WI38 (cell line): ENCODE measurements around the gene SH3TC1.

ENCODE experiments used
- H3K4me3 ChIP-seq: 2 replicates; pipeline ENCODE4 v1.5.1; 2011; ENCODE audit warnings: low read depth, mild to moderate bottlenecking, control low read depth, low read length
- TF ChIP-seq, protein P1 (sequence below): IDR thresholded peaks from 2 replicates; pipeline ENCODE4 v1.5.1; 2012; ENCODE audit warnings: low read depth, mild to moderate bottlenecking, control low read depth, low read length

The SH3TC1 gene

DNA sequence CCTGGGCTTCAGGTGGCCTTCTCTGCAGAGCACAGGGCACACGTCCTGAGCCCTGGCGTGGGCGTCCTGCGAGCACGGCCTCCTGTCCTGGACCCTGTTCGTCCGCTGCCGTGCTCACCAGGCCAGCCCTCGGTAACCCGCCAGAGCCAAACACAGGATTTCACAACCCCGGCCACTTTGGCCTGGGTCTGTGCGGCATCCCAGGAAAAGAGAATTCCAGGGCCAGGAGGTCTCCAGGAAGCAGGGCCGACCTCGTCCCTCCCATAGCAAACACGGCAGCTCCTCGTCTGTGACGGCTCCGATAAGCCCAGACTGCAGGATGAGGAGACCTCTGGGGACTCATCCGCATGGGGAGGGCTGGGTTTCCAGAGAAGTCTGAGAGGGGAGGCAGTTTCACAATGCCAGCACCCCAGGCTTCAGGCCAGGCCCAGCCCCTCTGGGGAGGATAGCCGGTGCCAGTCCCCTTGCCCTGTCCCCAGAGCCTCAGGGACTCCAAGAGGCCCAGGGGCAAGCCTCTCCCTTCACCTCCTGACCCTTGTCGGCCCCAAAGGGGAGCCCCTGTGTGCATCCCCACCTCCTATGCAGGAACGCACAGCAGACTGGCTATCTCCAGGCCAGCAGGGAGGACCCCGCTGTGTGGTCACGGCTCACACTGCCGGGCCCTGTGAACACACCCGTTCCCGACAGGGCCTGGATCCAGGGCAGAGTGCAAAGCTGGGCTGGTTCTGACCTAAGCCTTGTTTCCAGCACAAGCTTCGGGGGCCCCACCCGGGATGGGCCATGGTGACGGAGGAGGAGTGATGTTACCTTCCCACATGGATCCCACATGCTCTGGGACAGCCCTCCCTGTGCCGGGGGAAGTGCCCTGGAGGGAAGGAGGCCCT, 48.2 kb downstream of the SH3TC1 start:
- TF ChIP-seq, protein P1, sequence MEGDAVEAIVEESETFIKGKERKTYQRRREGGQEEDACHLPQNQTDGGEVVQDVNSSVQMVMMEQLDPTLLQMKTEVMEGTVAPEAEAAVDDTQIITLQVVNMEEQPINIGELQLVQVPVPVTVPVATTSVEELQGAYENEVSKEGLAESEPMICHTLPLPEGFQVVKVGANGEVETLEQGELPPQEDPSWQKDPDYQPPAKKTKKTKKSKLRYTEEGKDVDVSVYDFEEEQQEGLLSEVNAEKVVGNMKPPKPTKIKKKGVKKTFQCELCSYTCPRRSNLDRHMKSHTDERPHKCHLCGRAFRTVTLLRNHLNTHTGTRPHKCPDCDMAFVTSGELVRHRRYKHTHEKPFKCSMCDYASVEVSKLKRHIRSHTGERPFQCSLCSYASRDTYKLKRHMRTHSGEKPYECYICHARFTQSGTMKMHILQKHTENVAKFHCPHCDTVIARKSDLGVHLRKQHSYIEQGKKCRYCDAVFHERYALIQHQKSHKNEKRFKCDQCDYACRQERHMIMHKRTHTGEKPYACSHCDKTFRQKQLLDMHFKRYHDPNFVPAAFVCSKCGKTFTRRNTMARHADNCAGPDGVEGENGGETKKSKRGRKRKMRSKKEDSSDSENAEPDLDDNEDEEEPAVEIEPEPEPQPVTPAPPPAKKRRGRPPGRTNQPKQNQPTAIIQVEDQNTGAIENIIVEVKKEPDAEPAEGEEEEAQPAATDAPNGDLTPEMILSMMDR = no peak
- H3K4me3 ChIP-seq = no peak overlapping the region

DNA sequence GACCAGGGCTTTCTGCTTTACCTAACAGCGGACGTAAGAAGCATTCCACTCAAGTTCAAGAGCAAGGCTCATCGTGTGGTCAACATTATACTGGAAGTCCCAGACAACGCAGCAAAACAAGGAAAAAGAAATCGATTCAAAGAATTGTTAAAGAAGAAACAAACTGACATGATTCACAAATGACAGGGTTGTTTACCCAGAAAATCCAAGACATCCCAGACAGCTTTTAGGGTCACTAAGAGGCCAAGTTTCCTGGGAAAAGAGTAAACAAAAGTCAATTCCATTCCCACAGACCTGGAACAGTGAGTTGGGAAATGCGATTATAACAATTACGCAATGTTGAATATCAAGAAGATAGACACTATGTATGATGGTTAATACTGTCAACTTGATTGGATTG, 49.0 kb downstream of the SH3TC1 start:
- H3K4me3 ChIP-seq = no peak overlapping the region
- TF ChIP-seq, protein P1 = no peak

DNA sequence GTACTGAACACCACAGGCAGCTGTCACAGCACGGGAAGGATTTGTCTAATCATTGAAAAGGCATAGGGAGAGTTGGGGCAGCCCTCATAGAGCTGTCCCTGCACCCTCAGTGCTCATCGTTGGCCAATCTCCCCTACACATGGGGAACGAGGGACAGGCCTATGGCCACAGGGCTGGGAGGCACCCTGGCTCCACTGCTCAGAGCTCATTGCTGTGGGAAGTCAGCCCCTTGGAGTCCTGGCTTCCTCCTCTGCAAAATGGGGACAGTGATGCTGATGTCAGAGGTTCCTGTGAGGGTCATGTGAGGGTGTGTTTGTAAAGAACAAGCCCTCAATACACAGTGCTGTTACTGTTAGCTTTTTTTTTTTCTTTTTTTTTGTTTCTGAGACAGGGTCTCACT, 51.1 kb downstream of the SH3TC1 start:
- no peak overlapping the region for H3K4me3 ChIP-seq
- TF ChIP-seq, protein P1 = no peak

DNA sequence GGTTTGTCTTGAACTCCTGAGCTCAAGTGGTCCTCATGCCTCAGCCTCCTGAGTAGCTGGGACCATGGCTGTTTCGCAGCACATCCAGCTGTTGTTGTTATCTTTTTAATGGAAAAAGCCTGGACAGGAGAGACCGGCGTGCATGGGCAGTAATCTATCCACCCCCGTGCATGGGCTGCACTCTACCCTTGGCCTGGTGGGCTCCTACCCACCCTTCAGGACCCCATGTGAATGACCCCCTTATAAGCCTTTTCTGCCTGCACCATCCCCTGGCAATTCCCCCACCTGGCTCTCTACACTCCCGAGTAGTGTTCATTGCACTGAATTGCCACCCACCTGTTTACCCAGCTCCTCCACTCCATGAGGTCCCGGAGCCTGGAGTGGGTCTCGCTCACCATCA, 51.5 kb downstream of the SH3TC1 start:
- TF ChIP-seq, protein P1 = no peak

DNA sequence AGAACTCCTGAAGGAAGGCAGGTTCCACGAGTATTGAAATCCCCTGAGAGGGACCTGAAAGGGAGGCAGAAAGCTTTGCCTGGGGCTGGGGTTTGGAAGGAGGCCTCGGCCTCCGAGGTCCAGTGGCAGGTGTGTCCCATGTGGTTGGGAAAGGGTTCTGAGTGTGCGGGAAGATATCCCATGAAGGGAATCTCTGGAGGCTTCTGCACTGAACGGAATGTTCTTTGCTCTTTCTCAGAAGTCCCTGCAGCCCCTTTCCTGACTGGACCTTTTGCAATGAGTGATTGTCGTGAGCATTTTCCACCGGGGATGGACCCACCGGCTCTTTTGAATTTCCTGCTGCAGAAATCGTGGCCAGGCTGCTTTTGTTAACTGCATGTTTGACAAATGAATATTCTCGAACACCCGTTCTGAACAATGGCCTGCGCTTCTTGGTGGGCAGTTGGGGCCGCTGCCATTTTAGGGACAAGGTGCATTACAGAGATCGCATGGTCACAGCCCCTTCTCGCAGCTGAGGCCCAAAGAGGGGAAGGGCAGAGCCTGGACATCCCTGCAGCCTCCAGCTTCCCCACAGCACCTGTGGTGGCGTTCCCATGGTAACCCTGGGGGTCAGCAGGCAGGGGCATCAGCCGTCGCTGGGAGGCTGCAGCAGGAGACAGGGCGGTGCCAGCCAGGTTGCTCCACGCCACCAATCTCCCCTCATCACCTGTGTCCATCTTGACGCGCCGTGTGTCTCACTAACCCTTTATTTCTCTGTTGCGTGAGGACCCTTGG, 52.2 kb downstream of the SH3TC1 start:
- H3K4me3 ChIP-seq = no peak overlapping the region
- TF ChIP-seq, protein P1 = no peak

More for the DNA sequence above, 51.5 kb downstream of the SH3TC1 start:
- H3K4me3 ChIP-seq = no peak overlapping the region

DNA sequence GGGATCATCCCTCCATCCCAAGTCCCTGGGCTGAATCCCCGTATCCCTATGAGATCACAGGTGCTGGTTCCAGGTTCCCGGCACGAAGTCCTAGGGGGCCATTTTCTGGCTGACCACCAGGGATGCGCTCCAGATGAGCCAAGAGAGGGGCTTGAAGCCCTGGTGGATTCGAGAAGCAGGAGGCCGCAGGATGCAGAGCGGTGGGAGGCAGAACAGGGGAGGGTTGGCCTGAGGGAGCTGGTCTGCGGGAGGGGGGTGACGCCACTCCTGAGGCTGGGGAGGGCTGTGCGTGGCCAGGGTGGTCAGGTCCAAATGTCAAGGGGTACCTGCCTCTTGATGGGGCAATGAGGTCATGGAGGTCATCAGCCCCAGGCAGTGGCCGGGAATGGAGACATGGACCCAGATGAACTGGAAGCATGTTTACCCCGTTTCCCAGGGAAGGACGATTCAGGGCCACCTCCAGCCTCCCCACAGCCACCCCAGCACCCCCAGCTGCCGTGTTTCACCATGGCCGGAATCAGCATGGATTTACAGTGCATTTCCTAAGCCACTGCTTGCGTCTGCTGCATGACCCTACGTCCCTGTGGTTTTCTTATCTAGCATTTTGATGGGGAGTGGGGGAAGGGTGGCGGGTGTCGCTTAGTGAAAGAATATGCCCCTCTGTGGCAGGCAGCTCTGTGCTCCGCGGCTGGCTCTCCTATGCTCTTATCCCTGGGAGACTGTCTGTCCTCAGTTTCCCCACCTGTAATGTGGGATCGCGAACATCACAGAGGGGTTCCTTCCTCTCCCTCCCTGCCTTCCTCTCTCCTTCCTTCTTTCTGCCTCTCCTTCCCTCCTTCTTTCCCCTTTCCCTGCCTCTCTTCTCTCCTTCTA, 53.4 kb downstream of the SH3TC1 start:
- no peak overlapping the region for H3K4me3 ChIP-seq
- TF ChIP-seq, protein P1 = no peak
